Esophagus squamous epithelium (tissue), 5 donors: ENCODE measurements around the gene CDT1. TPM values are rescaled to one million over a fixed set of nuclear protein-coding genes. Genes with fewer than 3 reads are reported as not detected.

Experiments
- DNase-seq: peaks from one replicate; lab custom pipeline; 2025; lab: John Stamatoyannopoulos, UW
- H3K27ac ChIP-seq, 4 donors: fragments of 200-600 bp; sonication (generic); one replicate each; pipeline ENCODE4 v1.5.1; 2016 to 2019; ENCODE audit warnings: mild to moderate bottlenecking in 1 of 4
- H3K27me3 ChIP-seq, 4 donors: fragments of 200-600 bp; sonication (generic); 1 replicate in 3 of 4; 2 replicates in 1 of 4; pipeline versions ENCODE4 v1.5.1 to v1.6.0; 2017 to 2021; ENCODE audit warnings: antibody characterized with exemption in 1 of 4
- H3K36me3 ChIP-seq, 3 donors: fragments of 200-600 bp; sonication (generic); one replicate each; pipeline ENCODE4 v1.5.1; 2016 to 2019
- H3K4me1 ChIP-seq, 3 donors: fragments of 200-600 bp; sonication (generic); one replicate each; pipeline ENCODE4 v1.5.1; 2017 to 2019
- H3K4me3 ChIP-seq, 4 donors: fragments of 200-600 bp; sonication (generic); 1 replicate in 3 of 4; 2 replicates in 1 of 4; pipeline ENCODE4 v1.5.1; 2016 to 2019; ENCODE audit warnings: mild to moderate bottlenecking in 2 of 4, moderate library complexity in 1 of 4
- H3K9me3 ChIP-seq, 3 donors: fragments of 200-600 bp; sonication (generic); one replicate each; pipeline ENCODE4 v1.5.1; 2016 to 2019
- CTCF ChIP-seq, 6 experiments: fragments of 450-650 bp in 4 of 6; fragments of 200-600 bp in 2 of 6; sonication (generic) in 2 of 6; IDR thresholded peaks; one replicate each; pipeline ENCODE4 v1.5.1; 2016 to 2019; ENCODE audit warnings: antibody characterized with exemption in 6 of 6, mild to moderate bottlenecking in 4 of 6, moderate library complexity in 4 of 6
- POLR2A ChIP-seq, 4 donors: fragments of 450-650 bp; IDR thresholded peaks; one replicate each; pipeline ENCODE4 v1.6.1; 2017; ENCODE audit warnings: antibody characterized with exemption in 4 of 4, mild to moderate bottlenecking in 4 of 4, moderate library complexity in 3 of 4
- WGBS, 2 donors: methylation state at CpG; one replicate each; pipeline ENCODE4 v1.1.5; 2018; 5-methylcytosine and 5-hydroxymethylcytosine counted together
- intact Hi-C: fragments of 100-400 bp; cut with DNase I; formaldehyde crosslinking; loops from one replicate; pipeline ENCODE4 v1.15.0; 2022
- total RNA-seq, 4 donors: library from RNA; depleted of rRNA; stranded (reverse); fragments of >200 nt; gene quantifications; one replicate each; pipeline ENCODE4 v1.1.0, GENCODE V29; 2016
- donor health status: DM: yes; HTN: yes; CAD: no.

Gene CDT1
- total RNA-seq, 4 donors from 2014 or later, result 7.7 to 20.7 (median 11.2) TPM

GRCh38 chr16:88758227-88758943 is 45.2 kb upstream of the CDT1 start:
- DNase-seq, result no peak
- Histone ChIP-seq H3K4me3 (no peak overlapping the region), H3K36me3 (peaks cover 0 to 21% (median 0%) of the 10 kb centered on the region in 3 donors), H3K9me3 (no peaks in the 10 kb centered on the region), H3K4me1 (peaks cover 20 to 90% (median 52%) of the 10 kb centered on the region in 3 donors), H3K27ac (peak overlapping the region in 3 of 4 donors; percentile 38 to 78 (median 59)), H3K27me3 (no peaks in the 10 kb centered on the region)
- TF ChIP-seq CTCF (IDR thresholded peaks at IDR 0.05) (no peak), POLR2A (IDR thresholded peaks at IDR 0.05) (no peak)
- intact Hi-C loops, result no loop called here
- WGBS, 2 donors, result 67 to 83% methylated on average over 7 to 9 of the region's 13 CpGs

GRCh38 chr16:88758944-88759244 is 44.7 kb upstream of the CDT1 start:
- Histone ChIP-seq H3K4me3 (no peak overlapping the region), H3K4me1 (peaks cover 15 to 90% (median 53%) of the 10 kb centered on the region in 3 donors)
- intact Hi-C loops, result no loop called here

GRCh38 chr16:88759245-88759975 is 44.2 kb upstream of the CDT1 start:
- WGBS, 2 donors, result 60 to 89% methylated on average over 8 to 19 of the region's 26 CpGs
- TF ChIP-seq CTCF (IDR thresholded peaks at IDR 0.05), result no peak
- peak in 2 of 4 donors; percentile 34 to 46 for TF ChIP-seq POLR2A (IDR thresholded peaks at IDR 0.05)
- peak overlapping the region; percentile 33 to 86 (median 68) for H3K27ac ChIP-seq
- H3K4me1 ChIP-seq, result peaks cover 15 to 90% (median 55%) of the 10 kb centered on the region in 3 donors
- no peaks in the 10 kb centered on the region for H3K27me3 ChIP-seq
- no peak for DNase-seq
- peaks cover 0 to 30% (median 0%) of the 10 kb centered on the region in 3 donors for H3K36me3 ChIP-seq
- peak overlapping the region in 1 of 4 donors; percentile 49 for H3K4me3 ChIP-seq
- intact Hi-C loops, result no loop called here
- H3K9me3 ChIP-seq, result no peaks in the 10 kb centered on the region

More at GRCh38 chr16:88758944-88759244, 44.7 kb upstream of the CDT1 start:
- no peak for DNase-seq
- peaks cover 0 to 25% (median 0%) of the 10 kb centered on the region in 3 donors for H3K36me3 ChIP-seq
- peak overlapping the region in 3 of 4 donors; percentile 59 to 86 (median 78) for H3K27ac ChIP-seq
- TF ChIP-seq CTCF (IDR thresholded peaks at IDR 0.05), result no peak
- TF ChIP-seq POLR2A (IDR thresholded peaks at IDR 0.05), result no peak
- H3K27me3 ChIP-seq, result no peaks in the 10 kb centered on the region
- no peaks in the 10 kb centered on the region for H3K9me3 ChIP-seq
- WGBS, 2 donors, result 83% methylated on average over 3 to 4 of the region's 6 CpGs

GRCh38 chr16:88759976-88760350 is 43.6 kb upstream of the CDT1 start:
- Histone ChIP-seq H3K4me3 (no peak overlapping the region), H3K27me3 (no peaks in the 10 kb centered on the region), H3K4me1 (peaks cover 15 to 90% (median 53%) of the 10 kb centered on the region in 3 donors), H3K27ac (peak overlapping the region; percentile 33 to 86 (median 68)), H3K9me3 (no peaks in the 10 kb centered on the region), H3K36me3 (peaks cover 0 to 35% (median 0%) of the 10 kb centered on the region in 3 donors)
- DNase-seq, result no peak
- 93% methylated on average over 3 of the region's 22 CpGs; no CpG with 5 or more reads in 1 of the 2 donors for WGBS, 2 donors
- intact Hi-C loops, result no loop called here
- TF ChIP-seq CTCF (IDR thresholded peaks at IDR 0.05), result no peak
- no peak for TF ChIP-seq POLR2A (IDR thresholded peaks at IDR 0.05)
